HG02943 (cell line): ENCODE measurements around the gene CRIP3.
"Not testable (repeated sequence)": the region's sequence is repeated elsewhere in the genome, so short reads cannot be mapped to it uniquely, and the experiment has no call there.

Experiments used
- ATAC-seq: cut with Tn5 transposase; IDR thresholded peaks from one replicate; pipeline ENCODE4 v1.9.1; 2021; ENCODE audit warnings: mild to moderate bottlenecking, low read depth, moderate library complexity; ENCODE audit not compliant: unreplicated experiment

Gene CRIP3

GRCh38 chr6:43308101-43308989, at the start of gene CRIP3:
TSS of gene CRIP3 (minus strand) at chr6:43308826. CDS start at chr6:43308792, 34 bp downstream.
- no peak for ATAC-seq

GRCh38 chr6:43355862-43356590, 47.4 kb upstream of the CRIP3 start:
- no peak for ATAC-seq

- not testable (repeated sequence) for ATAC-seq
Measured at GRCh38 chr6:43351951-43352350, 43.3 kb upstream of the CRIP3 start.

GRCh38 chr6:43347444-43347843, 38.8 kb upstream of the CRIP3 start:
- no peak for ATAC-seq

GRCh38 chr6:43347021-43347420, 38.4 kb upstream of the CRIP3 start:
- no peak for ATAC-seq

- not testable (repeated sequence) for ATAC-seq
Measured at GRCh38 chr6:43346243-43346642, 37.6 kb upstream of the CRIP3 start.

- ATAC-seq: peak; percentile 54
Measured at GRCh38 chr6:43339168-43339567, 30.5 kb upstream of the CRIP3 start.

- ATAC-seq: peak; percentile 54
Measured at GRCh38 chr6:43338243-43338642, 29.6 kb upstream of the CRIP3 start.

GRCh38 chr6:43336382-43336781, 27.8 kb upstream of the CRIP3 start:
- ATAC-seq: no peak

- ATAC-seq: no peak
Measured at GRCh38 chr6:43335469-43335868, 26.8 kb upstream of the CRIP3 start.

GRCh38 chr6:43334466-43335095, 26.0 kb upstream of the CRIP3 start:
- ATAC-seq: no peak

GRCh38 chr6:43331891-43332290, 23.3 kb upstream of the CRIP3 start:
- ATAC-seq: no peak

GRCh38 chr6:43331470-43331869, 22.8 kb upstream of the CRIP3 start:
- no peak for ATAC-seq

GRCh38 chr6:43328528-43328927, 19.9 kb upstream of the CRIP3 start:
- ATAC-seq: no peak

GRCh38 chr6:43325876-43326275, 17.2 kb upstream of the CRIP3 start:
- no peak for ATAC-seq

GRCh38 chr6:43318011-43318410, 9.4 kb upstream of the CRIP3 start:
- ATAC-seq: no peak

- ATAC-seq: no peak
Measured at GRCh38 chr6:43313813-43314212, 5.2 kb upstream of the CRIP3 start.

- no peak for ATAC-seq
Measured at GRCh38 chr6:43311666-43312065, 3.0 kb upstream of the CRIP3 start.

- ATAC-seq: no peak
Measured at GRCh38 chr6:43310624-43311023, 2.0 kb upstream of the CRIP3 start.

GRCh38 chr6:43310134-43310533, 1.5 kb upstream of the CRIP3 start:
- ATAC-seq: no peak

- no peak for ATAC-seq
Measured at GRCh38 chr6:43308990-43309477, 408 bp upstream of the CRIP3 start.
